HG03565 (cell line): ENCODE data around the gene FEN1.

Experiments used
- ATAC-seq: cut with Tn5 transposase; IDR thresholded peaks from one replicate; pipeline ENCODE4 v1.9.1; 2021; ENCODE audit warnings: mild to moderate bottlenecking, moderate library complexity; ENCODE audit not compliant: unreplicated experiment

FEN1 gene

DNA sequence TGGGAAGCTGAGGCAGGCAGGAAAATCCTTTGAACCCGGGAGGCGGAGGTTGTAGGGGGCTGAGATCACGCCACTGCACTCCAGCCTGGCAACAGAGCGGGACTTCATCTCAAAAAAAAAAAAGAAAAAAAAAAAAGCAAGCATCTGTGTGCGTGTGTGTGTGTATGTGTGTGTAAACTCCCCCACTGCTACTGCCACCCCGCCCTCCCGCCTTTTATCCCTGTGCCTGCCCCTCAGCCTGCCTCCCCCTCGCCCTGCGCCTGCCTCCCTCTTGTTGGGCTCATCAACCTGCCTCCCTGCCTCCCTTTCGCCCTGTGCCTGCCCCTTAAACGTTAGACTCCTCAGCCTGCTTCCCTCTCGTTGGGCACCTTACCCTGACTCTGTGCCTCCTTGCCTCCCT, 18.3 kb upstream of the FEN1 start:
- no peak for ATAC-seq

DNA sequence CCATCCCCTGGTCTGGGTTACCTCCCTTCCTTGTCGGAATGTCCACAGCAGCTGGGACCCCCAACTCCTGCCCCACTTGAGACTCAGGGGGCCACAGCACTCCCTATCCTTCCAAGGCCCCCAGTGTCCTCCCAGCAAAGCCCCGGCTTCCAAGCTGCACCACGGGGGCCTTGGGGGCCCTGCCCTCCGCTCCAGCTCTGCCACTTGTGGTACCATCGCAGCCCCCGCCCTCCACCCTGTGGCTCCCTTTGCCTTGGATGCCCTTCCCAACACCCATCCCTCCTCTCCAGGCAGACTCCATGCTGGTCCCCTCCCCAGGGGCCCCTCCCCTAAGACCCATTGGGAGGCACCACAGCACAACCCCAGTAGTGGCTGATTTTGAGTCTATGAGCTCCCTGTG, 17.6 kb upstream of the FEN1 start:
- ATAC-seq = no peak

DNA sequence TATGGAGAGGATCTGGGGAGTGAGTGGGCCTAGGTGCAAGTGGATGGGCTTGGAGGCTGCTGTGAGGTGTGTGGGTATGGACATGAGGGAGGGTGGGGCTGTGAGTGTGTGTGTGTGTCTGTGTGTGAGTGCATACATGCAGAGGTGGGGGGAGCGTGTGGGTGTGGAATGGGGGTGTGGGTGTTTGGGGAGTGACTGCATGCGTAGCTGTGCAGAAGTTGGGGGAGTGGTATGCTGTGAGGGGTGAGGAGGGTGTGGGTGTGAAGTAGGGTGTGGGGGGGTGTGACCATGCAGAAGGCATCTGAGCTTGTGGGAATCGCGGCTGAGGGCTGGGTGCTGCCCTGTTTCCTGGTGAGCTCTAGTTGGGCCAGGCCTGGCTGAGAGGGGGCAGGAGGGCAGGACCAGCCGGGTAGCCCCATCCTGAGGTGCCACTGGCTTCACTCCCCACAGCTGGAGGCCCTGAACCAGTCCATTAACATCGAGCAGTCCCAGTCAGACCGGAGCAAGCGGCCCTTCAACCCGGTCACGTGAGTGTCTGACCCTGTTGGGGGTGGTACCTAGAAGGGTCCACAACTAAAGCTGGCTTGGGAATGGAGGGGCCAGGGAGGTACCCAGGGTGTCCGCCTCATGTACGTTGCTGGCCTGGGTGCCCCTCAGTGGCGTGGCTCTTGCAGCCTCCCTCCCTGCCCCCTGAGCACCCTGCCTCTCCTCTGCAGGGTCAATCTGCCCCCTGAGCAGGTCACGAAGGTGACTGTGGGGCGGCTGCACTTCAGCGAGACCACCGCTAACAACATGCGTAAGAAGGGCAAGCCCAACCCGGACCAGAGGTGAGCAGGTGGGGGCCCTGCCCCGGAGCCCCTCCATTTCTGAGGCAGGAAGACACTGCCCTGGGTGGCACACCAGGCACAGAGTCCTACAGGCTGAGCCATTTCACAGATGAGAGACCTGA, 16.8 kb upstream of the FEN1 start:
- ATAC-seq = no peak

DNA sequence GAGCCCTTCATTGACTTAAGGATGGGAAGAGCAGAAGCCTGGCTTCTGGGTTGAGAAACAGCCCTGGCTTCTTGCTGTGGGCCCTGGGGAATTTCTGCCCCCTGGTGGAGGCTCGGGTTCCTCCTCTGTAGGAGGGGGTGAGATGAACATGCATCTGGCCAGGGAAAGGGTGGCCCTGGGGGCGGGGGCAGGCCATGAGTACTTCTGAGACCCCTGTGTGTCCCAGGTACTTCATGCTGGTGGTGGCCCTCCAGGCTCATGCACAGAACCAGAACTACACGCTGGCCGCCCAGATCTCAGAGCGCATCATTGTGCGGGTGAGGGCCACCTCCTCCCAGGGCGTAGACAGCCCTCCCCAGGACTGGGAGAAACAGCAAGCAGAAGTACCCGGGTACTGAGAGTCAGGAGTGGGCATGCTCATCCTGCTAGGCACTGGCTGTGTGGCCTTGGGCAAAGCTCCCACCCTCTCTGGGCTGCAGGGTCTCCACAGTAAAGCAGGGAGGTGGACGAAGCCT, 16.1 kb upstream of the FEN1 start:
- no peak for ATAC-seq

DNA sequence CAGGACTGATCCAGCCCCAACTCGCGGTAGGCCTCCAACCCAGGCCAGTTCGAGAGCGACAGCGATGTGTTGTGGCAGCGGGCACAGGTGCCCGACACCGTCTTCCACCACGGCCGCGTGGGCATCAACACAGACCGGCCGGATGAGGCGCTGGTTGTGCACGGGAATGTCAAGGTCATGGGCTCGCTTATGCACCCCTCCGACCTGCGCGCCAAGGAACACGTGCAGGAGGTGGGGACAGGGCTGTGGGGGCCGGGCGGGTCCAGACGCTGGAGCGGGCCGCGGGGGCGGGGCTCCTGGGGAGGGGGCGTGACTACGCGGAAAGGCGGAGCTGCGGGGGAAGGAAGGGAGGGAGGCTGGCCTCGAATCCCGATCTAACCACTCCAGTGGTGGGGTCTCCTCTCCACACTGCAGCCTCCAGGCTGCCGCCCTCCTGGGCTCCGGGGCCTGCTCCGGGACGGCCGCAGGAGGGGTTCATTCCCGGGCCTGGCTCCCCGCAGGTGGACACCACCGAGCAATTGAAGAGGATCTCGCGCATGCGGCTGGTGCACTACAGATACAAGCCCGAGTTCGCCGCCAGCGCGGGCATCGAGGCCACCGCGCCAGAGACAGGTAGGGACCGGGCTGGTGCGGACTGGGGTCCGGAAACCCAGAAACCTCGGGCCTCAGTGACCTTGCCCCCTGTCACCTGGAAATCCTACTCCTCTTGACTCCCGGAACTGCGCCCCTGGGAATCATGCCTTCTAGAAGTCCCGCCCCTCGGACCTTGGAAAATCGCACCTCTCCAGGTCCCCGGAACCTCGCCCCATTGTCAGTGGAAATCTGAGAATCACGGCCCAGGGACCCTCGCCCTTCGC, 15.2 kb upstream of the FEN1 start:
- no peak for ATAC-seq

DNA sequence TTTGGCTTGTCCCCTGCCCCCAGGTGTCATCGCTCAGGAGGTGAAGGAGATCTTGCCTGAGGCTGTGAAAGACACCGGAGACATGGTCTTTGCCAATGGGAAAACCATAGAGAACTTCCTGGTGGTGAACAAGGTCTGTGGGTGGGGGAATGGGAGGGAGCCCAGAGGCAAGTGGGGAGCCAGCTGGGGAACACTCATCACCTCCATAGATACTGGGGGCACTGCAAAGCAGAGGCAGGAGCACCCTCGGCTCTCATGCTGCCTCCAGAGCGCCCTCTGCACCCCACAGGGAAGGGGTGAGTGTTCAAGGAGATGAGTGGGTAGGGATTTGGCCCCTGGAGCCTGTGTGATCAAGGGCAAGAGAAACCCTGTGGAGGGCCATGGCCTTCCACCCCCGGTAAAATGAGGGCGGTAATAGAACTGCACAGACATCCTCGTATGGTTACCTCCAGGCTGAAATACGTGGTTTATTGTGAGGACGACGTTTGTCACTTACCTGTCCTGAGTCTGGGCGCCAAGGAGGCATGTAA, 14.3 kb upstream of the FEN1 start:
- ATAC-seq = no peak

DNA sequence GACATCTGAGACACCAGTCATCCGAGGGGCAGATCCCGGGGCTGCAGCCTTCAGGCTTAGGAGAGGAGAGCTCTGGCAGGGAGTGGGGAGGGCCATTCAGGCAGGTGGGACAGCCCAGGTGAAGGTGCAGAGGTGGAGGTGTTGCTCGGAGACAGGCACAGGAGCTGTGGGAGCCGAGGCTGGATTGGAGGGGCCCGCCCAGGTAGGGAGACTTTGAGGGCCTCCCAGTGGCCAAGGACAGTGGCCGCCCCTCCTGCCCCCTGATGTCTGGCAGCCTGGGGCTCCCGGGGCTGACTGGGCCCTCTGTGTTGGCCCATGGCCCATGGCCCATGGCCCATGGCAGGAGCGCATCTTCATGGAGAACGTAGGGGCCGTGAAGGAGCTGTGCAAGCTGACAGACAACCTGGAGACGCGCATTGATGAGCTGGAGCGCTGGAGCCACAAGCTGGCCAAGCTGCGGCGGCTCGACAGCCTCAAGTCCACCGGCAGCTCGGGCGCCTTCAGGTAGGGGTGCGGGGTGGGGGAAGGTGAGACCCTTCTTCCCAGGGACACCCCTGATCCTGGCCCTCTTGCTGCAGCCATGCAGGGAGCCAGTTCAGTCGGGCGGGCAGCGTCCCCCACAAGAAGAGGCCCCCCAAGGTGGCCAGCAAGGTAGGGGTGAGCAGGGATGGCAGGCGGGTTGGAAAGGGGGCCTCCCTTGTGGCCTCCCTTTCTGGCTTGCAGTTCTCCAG, 13.6 kb upstream of the FEN1 start:
- ATAC-seq = no peak

DNA sequence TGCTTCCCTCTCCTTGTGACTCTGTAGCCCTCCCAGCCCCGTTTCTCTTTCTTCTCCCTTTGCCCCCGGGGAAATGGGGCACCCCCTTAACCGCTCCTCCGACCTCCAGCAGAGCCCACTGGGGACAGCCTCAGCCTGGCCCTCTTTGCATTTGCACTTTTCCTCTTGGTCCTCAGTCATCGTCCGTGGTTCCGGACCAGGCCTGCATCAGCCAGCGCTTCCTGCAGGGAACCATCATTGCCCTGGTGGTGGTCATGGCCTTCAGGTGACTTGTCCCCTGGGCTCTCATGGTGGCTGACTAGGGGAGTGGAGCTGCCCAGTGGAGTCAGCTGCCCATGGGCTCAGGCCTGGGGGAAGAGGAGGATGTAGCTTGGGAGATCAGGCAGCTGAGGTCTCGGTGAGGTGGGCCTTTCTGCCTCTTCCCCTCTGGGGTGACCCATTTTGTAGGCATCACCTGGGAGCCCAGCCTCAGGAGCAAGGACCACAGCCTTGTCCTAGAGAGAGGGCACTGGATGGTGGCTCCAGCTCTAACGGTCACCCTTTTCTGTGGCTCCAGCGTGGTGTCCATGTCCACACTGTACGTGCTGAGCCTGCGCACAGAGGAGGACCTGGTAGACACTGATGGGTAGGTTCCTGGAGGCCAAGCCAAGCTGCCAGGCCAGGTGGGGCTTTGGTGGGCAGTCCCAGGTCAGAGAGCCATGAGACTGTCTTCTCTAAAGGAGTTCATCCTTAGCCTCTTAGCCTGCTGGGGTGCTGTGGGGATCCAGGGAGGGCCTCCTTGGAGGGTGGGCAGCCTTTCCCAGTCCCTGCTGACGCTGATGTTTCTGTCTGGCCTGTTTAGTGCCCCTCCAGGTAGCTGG, 12.8 kb upstream of the FEN1 start:
- no peak for ATAC-seq

DNA sequence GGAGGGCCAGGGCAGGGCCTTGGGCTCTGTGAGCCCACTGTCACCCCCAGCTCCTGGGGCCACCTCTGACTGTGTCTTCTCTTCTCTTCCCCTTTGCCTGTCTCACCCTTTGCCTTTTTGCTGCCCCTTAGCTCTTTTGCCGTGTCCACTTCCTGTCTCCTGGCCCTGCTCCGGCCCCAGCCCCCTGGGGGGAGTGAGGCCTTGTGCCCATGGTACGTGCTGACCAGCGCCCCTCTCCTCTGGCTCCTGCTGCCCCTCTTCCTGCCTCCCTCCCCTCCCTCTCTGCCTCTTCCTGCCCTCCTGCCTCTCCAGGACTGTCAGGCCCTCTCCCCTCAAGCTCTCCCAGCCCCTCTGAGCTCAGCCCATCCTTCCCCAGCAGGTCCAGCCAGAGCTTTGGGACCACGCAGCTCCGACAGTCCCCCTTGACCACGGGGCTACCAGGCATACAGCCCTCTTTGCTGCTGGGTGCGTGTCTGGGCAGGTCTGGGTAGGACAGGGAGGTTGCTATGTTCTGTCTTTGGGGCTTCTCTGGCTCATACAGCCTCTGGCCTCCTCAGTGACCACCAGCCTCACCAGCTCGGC, 12.0 kb upstream of the FEN1 start:
- ATAC-seq = no peak

DNA sequence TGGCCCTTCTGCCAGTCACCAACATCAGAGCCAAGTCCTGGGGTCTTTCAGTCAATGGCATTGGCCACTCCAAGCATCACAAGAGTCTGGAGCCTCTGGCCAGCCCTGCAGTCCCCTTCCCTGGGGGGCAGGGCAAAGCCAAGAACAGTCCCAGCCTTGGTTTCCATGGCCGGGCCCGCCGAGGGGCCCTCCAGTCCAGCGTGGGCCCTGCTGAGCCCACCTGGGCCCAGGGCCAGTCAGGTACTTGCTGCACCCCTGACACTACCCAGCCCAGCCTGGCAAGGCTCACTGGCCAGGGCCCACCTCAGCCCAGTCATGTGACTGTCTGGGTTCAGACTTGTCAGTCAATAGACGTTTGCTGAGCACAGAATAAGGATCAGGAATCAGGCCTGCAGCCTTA, 11.1 kb upstream of the FEN1 start:
- ATAC-seq = no peak

DNA sequence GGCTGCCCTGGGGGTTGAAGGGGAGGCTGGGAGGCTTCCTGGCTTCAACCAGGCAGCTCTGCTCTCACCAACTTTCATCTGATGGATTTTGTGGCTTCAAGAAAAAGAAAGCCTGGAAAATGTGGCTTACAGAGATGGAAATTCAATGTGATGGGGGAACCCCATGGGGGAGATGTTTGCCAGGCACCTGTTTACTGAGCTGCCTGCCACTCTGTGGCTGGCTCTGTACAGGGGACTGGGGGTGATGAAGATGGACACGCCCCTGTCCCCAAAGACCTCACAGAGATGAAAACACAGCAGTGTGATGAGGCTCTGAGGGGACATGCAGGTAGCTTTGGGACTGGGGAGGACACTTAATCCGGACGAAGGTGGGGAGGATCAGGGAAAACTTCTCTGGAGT, 10.4 kb upstream of the FEN1 start:
- ATAC-seq = no peak

DNA sequence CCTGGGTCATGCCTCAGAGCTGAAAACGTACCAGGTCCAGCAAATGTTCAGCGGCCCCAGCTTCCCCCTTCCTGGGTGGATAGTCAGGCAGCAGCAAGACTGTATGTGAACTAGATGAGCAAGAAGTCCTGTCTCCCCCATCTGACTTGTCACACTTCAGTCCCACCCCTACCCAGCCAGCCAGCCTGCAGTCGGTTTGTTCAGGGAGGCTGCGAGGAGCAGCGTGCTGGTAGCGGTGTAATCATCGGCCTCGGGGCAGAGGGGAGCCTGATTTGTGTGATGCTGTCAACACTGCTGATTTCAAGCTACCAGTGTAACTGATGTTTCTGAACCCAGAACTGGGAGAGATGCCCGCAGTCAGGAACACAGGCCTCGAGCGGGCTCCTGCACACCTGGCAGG, 9.9 kb upstream of the FEN1 start:
- no peak for ATAC-seq

DNA sequence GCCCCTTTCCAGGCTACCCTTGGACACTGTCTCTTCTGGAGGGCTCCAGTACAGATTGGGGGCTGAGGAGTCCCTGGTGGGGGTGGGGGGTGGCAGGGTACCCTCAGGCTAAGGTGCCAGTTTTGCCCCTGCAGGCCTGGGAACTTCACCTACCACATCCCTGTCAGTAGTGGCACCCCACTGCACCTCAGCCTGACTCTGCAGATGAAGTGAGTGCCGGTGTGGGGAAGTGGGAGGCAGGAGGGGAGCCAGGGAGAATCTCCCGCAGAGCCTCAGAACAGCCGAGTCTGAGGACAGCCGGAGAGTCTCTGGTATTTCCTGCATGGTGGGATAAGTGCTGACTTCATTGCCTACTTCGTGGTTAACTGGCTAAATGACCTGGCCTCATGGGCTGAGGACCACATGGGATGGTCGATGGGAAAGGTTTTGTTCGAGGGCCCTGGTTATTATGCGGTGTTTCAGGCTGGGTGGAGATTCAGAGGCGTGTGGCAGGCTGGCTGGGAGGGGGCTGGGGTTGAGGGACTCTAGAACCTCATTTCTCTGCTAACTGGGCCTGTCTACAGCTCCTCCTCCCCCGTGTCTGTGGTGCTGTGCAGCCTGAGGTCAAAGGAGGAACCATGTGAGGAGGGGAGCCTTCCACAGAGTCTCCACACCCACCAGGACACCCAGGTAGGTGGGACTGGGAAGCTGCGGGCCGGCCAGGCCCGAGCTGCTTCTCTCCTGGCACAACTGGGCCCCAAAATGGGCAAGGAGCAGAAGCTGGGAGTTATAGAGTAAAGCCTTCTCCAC, 8.8 kb upstream of the FEN1 start:
- ATAC-seq = no peak

DNA sequence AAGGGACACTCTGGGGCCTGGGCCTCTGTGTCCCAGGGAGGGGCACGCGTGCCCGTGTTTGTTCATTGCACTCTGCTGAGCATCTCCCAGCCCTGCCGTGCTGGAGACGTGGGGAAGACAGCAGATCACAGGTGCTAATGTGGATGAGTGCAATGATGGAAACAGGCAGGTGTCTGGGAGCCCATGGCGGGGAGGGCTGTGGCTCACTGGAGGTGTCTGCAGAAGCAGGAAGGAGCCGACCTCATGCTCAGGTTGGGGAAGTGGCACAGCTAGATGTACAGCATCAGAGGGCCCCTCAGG, 8.3 kb upstream of the FEN1 start:
- ATAC-seq = no peak

DNA sequence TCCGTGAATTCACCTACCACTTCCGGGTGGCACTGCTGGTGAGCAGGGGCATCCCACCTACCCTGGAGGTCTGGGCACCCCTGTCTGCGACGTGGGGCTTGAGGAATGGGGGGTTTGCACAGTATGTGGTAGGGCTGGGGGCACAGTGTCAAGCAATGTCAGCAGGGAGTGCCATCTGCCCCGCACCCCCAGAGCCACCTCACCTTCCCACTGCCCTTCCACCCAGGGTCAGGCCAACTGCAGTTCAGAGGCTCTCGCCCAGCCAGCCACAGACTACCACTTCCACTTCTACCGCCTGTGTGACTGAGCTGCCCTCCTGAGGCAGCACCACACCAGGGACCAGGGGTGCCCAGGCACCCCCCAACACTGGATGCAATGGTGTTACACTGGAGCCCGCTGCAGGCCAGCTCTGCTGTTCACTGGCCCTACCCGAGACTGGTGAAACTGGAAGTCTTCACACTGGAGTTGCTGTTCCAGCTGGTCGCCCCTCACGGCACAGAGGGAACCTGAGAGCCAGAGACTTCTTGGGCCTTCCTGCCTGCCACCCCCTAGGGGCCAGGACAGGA, 6.8 kb upstream of the FEN1 start:
- no peak for ATAC-seq

DNA sequence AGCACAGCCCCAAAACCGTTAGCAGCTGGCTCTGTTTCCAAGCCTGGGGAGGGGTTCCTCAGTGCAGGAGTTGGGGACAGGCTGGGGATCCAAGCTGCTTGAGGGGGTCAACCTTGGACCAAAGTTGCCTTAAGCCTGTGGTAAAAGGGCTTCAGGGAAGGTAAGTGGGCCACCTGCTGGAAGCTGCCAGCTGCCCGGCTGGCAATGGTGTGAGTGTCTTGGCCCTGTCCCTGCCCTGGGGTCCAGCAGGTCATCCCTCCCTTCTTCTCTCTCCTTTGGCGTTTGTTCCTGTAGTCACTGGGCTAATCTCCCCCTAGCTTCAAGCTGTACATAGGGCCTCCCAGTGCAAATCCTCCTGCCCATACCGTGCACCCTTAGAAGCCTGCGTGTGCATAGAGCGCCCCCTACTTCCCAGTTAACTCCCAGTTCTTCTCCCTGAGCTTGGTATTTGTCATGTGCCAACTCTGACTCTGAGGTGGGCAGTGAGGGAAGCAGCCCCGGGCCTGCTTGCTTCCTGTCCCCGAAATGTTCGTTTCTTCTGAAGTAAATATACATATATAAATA, 4.7 kb upstream of the FEN1 start:
- no peak for ATAC-seq

DNA sequence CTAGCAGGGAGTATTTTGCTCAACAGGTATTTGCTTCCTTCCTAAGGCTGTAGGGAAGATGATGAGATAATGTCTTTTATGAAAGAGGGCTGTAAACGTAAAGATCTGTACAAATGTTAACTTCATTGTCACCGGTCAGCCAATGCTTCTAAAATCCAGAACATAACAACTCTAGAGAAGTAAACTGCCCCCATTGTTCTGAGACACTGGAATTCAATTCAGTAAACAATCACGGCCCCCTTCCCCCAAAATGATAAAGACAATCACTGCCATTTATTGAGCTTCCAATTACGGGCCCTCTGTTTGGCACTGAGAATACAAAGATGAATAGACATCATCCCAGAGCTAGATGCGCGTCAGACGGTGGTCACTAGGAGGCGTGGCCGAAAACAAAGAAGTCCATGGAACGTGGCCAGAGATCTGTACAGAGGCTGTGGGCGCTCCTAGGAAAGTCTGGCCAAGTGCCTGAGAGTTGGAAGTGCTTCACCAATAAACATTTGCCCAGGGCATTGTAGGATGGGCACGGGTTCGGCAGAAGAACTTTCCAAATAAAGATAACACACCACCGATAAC, 888 bp upstream of the FEN1 start:
- no peak for ATAC-seq
